ENCODE measurements around the gene CCDC85C. TPM values are rescaled to one million over a fixed set of nuclear protein-coding genes. Genes with fewer than 3 reads are reported as not detected.

CCDC85C gene
- total and polyA plus RNA-seq, 10 of the 15 experiments (the other 5 are each of a cell fraction or from before 2014, with no cell fraction given) = 0.03 to 3.6 (median 1.1) TPM

GRCh38 chr14:99520571-99521081, 83.4 kb downstream of the CCDC85C start:
- Histone ChIP-seq H3K9ac (ENCODE audit: control insufficient read depth, insufficient read depth, low read length) (no peak overlapping the region), H3K4me3 (no peak overlapping the region), H3K36me3 (ENCODE audit: control insufficient read depth in 2 of 2, insufficient read depth in 2 of 2, low read length in 1 of 2) (no peaks in the 10 kb centered on the region), H3K79me2 (ENCODE audit: control insufficient read depth, insufficient read depth, low read length) (no peaks in the 10 kb centered on the region), H3K27me3 (replicated peaks in 1 of 2; ENCODE audit: control insufficient read depth in 2 of 2, insufficient read depth in 2 of 2, low read length in 1 of 2) (no peaks in the 10 kb centered on the region), H4K20me1 (ENCODE audit: control insufficient read depth, insufficient read depth) (no peaks in the 10 kb centered on the region), H3K4me2 (ENCODE audit: control insufficient read depth, insufficient read depth) (no peak overlapping the region), H3K4me1 (ENCODE audit: control insufficient read depth, insufficient read depth, low read length) (no peaks in the 10 kb centered on the region), H3K9me3 (replicated peaks; ENCODE audit: control insufficient read depth, insufficient read depth, low read length) (no peaks in the 10 kb centered on the region), H2AFZ (ENCODE audit: control insufficient read depth, low read depth, low read length) (no peak overlapping the region), H3K27ac (ENCODE audit: control insufficient read depth, insufficient read depth) (no peak overlapping the region)
- TF ChIP-seq RB1 (IDR thresholded peaks at IDR 0.05; ENCODE audit: borderline replicate concordance) (no peak), MYB (IDR thresholded peaks at IDR 0.05; ENCODE audit: borderline replicate concordance, low read depth, low read length) (no peak), PKNOX1 (IDR thresholded peaks at IDR 0.05) (no peak), PBX3 (IDR thresholded peaks at IDR 0.05; ENCODE audit: insufficient replicate concordance, low read depth, low read length) (no peak), E4F1 (IDR thresholded peaks at IDR 0.05; ENCODE audit: borderline replicate concordance, partially characterized antibody) (no peak), RELA (IDR thresholded peaks at IDR 0.05; ENCODE audit: borderline replicate concordance, partially characterized antibody) (no peak), ZNF217 (IDR thresholded peaks at IDR 0.05) (no peak), SPI1 (IDR thresholded peaks at IDR 0.05; ENCODE audit: borderline replicate concordance, insufficient read depth, low read depth, low read length) (no peak), MTA3 (IDR thresholded peaks at IDR 0.05; ENCODE audit: borderline replicate concordance, low read length) (no peak)
- POLR2A ChIA-PET = no interaction called here
- in situ Hi-C loops (cut with MboI) = loop anchor here (5.0 kb wide), 1 partner anchor 102 kb away; no protein-coding TSS in a partner anchor
- no peak for DNase-seq (ENCODE audit: low read depth, low spot score)
- no TSS peak for BruUV-seq (replicated peaks)
- SMC1A ChIA-PET (ENCODE audit: uncharacterized antibody, unreplicated experiment) = no interaction called here
- ATAC-seq = no peak
- intact Hi-C loops (cut with micrococcal nuclease; ENCODE audit: unreplicated experiment) = no loop called here
- FAIRE-seq = no peak
- 43% methylated on average over 11 of the region's 11 CpGs for WGBS (ENCODE audit: insufficient coverage, insufficient replicate concordance, low lambda C conversion rate, missing lambda C conversion rate)
- RAD21 ChIA-PET (ENCODE audit: unreplicated experiment) = no interaction called here
- CTCF ChIA-PET = no interaction called here

Data from GM12878 (cell line).